Transverse colon (tissue), 4 donors: ENCODE results near the gene UPF3A. TPM values are rescaled to one million over a fixed set of nuclear protein-coding genes. Genes with fewer than 3 reads are reported as not detected.

ENCODE experiments used
- DNase-seq: peaks from one replicate; pipeline ENCODE4 v3.0.0-alpha.2; 2019
- H3K27ac ChIP-seq, 4 donors: fragments of 200-600 bp; sonication (generic); 2 replicates each; pipeline ENCODE4 v1.5.1; 2016 to 2018; ENCODE audit warnings: inconsistent platforms in 4 of 4
- H3K27me3 ChIP-seq: fragments of 200-600 bp; sonication (generic); 2 replicates; pipeline ENCODE4 v1.5.1; 2017; ENCODE audit warnings: inconsistent platforms
- H3K36me3 ChIP-seq, 4 donors: fragments of 200-600 bp; sonication (generic); 2 replicates each; pipeline ENCODE4 v1.5.1; 2017 to 2019; ENCODE audit warnings: inconsistent platforms in 4 of 4
- H3K4me1 ChIP-seq, 4 donors: fragments of 200-600 bp; sonication (generic); 2 replicates each; pipeline ENCODE4 v1.5.1; 2017 to 2020; ENCODE audit warnings: inconsistent platforms in 4 of 4
- H3K4me3 ChIP-seq, 4 donors: fragments of 200-600 bp; sonication (generic); 1 replicate in 1 of 4; 2 replicates in 3 of 4; pipeline versions ENCODE4 v1.5.1 to v1.6.1; 2017 to 2019; ENCODE audit warnings: inconsistent platforms in 4 of 4
- H3K9me3 ChIP-seq, 2 donors: fragments of 200-600 bp; sonication (generic); 2 replicates each; pipeline ENCODE4 v1.5.1; 2017 to 2019; ENCODE audit warnings: inconsistent platforms in 2 of 2
- CTCF ChIP-seq, 5 experiments: fragments of 200-600 bp in 3 of 5; fragments of 450-650 bp in 2 of 5; sonication (generic) in 3 of 5; IDR thresholded peaks; 1 replicate in 2 of 5; 2 replicates in 3 of 5; pipeline ENCODE4 v1.5.1; 2016 to 2017; ENCODE audit warnings: antibody characterized with exemption in 5 of 5, inconsistent platforms in 3 of 5, mild to moderate bottlenecking in 2 of 5, moderate library complexity in 1 of 5
- EP300 ChIP-seq: sonication (generic); formaldehyde crosslinking; IDR thresholded peaks from one replicate; pipeline ENCODE4 v1.6.1; 2017; ENCODE audit warnings: antibody characterized with exemption, low read depth
- POLR2A ChIP-seq: fragments of 450-650 bp; IDR thresholded peaks from one replicate; pipeline ENCODE4 v1.6.1; 2016; ENCODE audit warnings: antibody characterized with exemption, mild to moderate bottlenecking, moderate library complexity
- POLR2AphosphoS5 ChIP-seq, 3 donors: sonication (generic); formaldehyde crosslinking; IDR thresholded peaks; one replicate each; pipeline ENCODE4 v1.6.1; 2016; ENCODE audit warnings: antibody characterized with exemption in 3 of 3
- WGBS, 2 donors: methylation state at CpG; one replicate each; pipeline ENCODE4 v1.1.5; 2018; ENCODE audit warnings: low coverage in 1 of 2; 5-methylcytosine and 5-hydroxymethylcytosine counted together
- in situ Hi-C, 4 donors: fragments of 200-750 bp; cut with MboI; loops; one replicate each; pipeline versions ENCODE4 v1.15.0 to v1.15.1; 2017; ENCODE audit warnings: low sequenced_read_pairs in 3 of 4, low pct_ligation_motif_present in 1 of 4, low pct_unique_long_range_greater_than_20kb in 1 of 4
- intact Hi-C: fragments of 100-400 bp; cut with DNase I; formaldehyde crosslinking; loops from one replicate; pipeline ENCODE4 v1.15.1; 2023; ENCODE audit warnings: low total_unique reads
- total RNA-seq, 4 donors: library from RNA; depleted of rRNA; stranded (reverse); fragments of >200 nt; gene quantifications; one replicate each; pipeline ENCODE4 v1.1.0, GENCODE V29; 2016

UPF3A gene
- total RNA-seq, 4 donors from 2014 or later = 15.3 to 49.7 (median 36.4) TPM

GRCh38 chr13:114311908-114312307 is 30.5 kb downstream of the UPF3A start:
- DNase-seq = no peak
- H3K4me1 ChIP-seq = peaks cover 6 to 29% (median 19%) of the 10 kb centered on the region in 4 donors
- no peak for TF ChIP-seq EP300
- TF ChIP-seq POLR2A = no peak
- TF ChIP-seq POLR2AphosphoS5 (IDR thresholded peaks at IDR 0.05) = no peak
- TF ChIP-seq CTCF (IDR thresholded peaks at IDR 0.05) = no peak
- in situ Hi-C loops = no loop called here
- no peaks in the 10 kb centered on the region for H3K9me3 ChIP-seq
- H3K27me3 ChIP-seq = no peaks in the 10 kb centered on the region
- intact Hi-C loops = no loop called here
- 47 to 53% methylated on average over 2 of the region's 2 CpGs for WGBS, 2 donors
- no peak overlapping the region for H3K4me3 ChIP-seq
- no peaks in the 10 kb centered on the region for H3K36me3 ChIP-seq
- H3K27ac ChIP-seq = no peak overlapping the region

- H3K4me1 ChIP-seq = peaks cover 6 to 43% (median 21%) of the 10 kb centered on the region in 4 donors
- H3K36me3 ChIP-seq = no peaks in the 10 kb centered on the region
- peak overlapping the region; percentile 95 to 99 (median 98) for H3K27ac ChIP-seq
- peak; percentile 16 for DNase-seq
- intact Hi-C loops (no loop called here), in situ Hi-C loops (no loop called here)
- no peaks in the 10 kb centered on the region for H3K27me3 ChIP-seq
- H3K9me3 ChIP-seq = no peaks in the 10 kb centered on the region
- peak overlapping the region in 3 of 4 donors; percentile 85 to 88 (median 87) for H3K4me3 ChIP-seq
- no peak for TF ChIP-seq EP300
- no peak for TF ChIP-seq CTCF (IDR thresholded peaks at IDR 0.05)
- no peak for TF ChIP-seq POLR2AphosphoS5 (IDR thresholded peaks at IDR 0.05)
- no peak for TF ChIP-seq POLR2A
- WGBS, 2 donors = 72 to 80% methylated on average over 15 to 17 of the region's 17 CpGs
Observed at GRCh38 chr13:114313061-114313860, 31.9 kb downstream of the UPF3A start.

GRCh38 chr13:114314074-114314912 is 32.9 kb downstream of the UPF3A start, which contains the start of gene CHAMP1:
Gene CHAMP1 (plus strand): TSS chr13:114314503. CDS start chr13:114323843, 9,340 bp downstream.
- no peaks in the 10 kb centered on the region for H3K27me3 ChIP-seq
- H3K36me3 ChIP-seq = no peaks in the 10 kb centered on the region
- WGBS, 2 donors = 0% methylated on average over 7 to 92 of the region's 107 CpGs
- peak within 1 kb of the TSS; percentile 85 to 92 (median 88) for H3K4me3 ChIP-seq
- intact Hi-C loops (no loop called here), in situ Hi-C loops (no loop called here)
- peak within 1 kb of the TSS; percentile 95 to 99 (median 98) for H3K27ac ChIP-seq
- no peaks in the 10 kb centered on the region for H3K9me3 ChIP-seq
- peak; percentile 60 for TF ChIP-seq POLR2A
- peak; percentile 70 to 83 (median 79) for TF ChIP-seq POLR2AphosphoS5 (IDR thresholded peaks at IDR 0.05)
- no peak for TF ChIP-seq CTCF (IDR thresholded peaks at IDR 0.05)
- DNase-seq = peak; percentile 97
- H3K4me1 ChIP-seq = peaks cover 6 to 50% (median 26%) of the 10 kb centered on the region in 4 donors
